Ovary (tissue), 9 donors: Measurements from ENCODE around the gene ZNF566. TPM values are rescaled to one million over a fixed set of nuclear protein-coding genes. Genes with fewer than 3 reads are reported as not detected.
A peak's percentile ranks its signal among the peaks of the same experiment; 100 is the strongest.

Experiments
- DNase-seq, 5 donors: peaks; one replicate each; pipeline ENCODE4 v3.0.0-alpha.2; 2019 to 2020
- H3K27ac ChIP-seq, 2 donors: fragments of 200-600 bp; one replicate each; pipeline versions ENCODE4 v1.5.1 to v1.8.0; 2019 to 2022
- H3K27me3 ChIP-seq: fragments of 200-600 bp; one replicate; pipeline ENCODE4 v1.8.0; 2022
- H3K36me3 ChIP-seq: fragments of 200-600 bp; sonication (generic); one replicate; pipeline ENCODE4 v1.5.1; 2019
- H3K4me1 ChIP-seq: one replicate; pipeline ENCODE4 v1.8.1; 2013; ENCODE audit warnings: mild to moderate bottlenecking, moderate library complexity; ENCODE audit not compliant: insufficient read depth
- H3K4me3 ChIP-seq: fragments of 200-600 bp; sonication (generic); one replicate; pipeline ENCODE4 v1.5.1; 2017
- H3K9me3 ChIP-seq, 2 donors: fragments of 200-600 bp in 1 of 2; sonication (generic) in 1 of 2; one replicate each; pipeline versions ENCODE4 v1.5.1 to v1.8.1; 2013 to 2019; ENCODE audit warnings: mild to moderate bottlenecking in 1 of 2, moderate library complexity in 1 of 2
- CTCF ChIP-seq, 3 donors: fragments of 450-650 bp in 2 of 3; fragments of 200-600 bp in 1 of 3; IDR thresholded peaks; one replicate each; pipeline versions ENCODE4 v1.5.1 to v1.8.0; 2016 to 2022; ENCODE audit warnings: antibody characterized with exemption in 3 of 3, mild to moderate bottlenecking in 1 of 3
- EP300 ChIP-seq: sonication (generic); formaldehyde crosslinking; IDR thresholded peaks from one replicate; pipeline ENCODE4 v1.6.1; 2017; ENCODE audit warnings: antibody characterized with exemption
- POLR2A ChIP-seq: fragments of 450-650 bp; IDR thresholded peaks from one replicate; pipeline ENCODE4 v1.6.1; 2017; ENCODE audit warnings: antibody characterized with exemption, mild to moderate bottlenecking, moderate library complexity
- WGBS, 3 donors: extraction: QIAGEN DNeasy Blood & Tissue Kit in 1 of 3; methylation state at CpG; one replicate each; pipeline versions ENCODE4 v1.1.5 to v1.1.7; 2013 to 2017; 5-methylcytosine and 5-hydroxymethylcytosine counted together
- intact Hi-C, 4 donors: fragments of 100-400 bp; cut with DNase I; formaldehyde crosslinking; loops; one replicate each; pipeline versions ENCODE4 v1.11.0 to v1.15.1; 2022 to 2023
- polyA plus RNA-seq, 2 donors: library from polyadenylated mRNA; stranded (reverse); fragments of 200-250 nt in 1 of 2; fragments of 350-450 nt in 1 of 2; fragmentation: Illumina TruSeq in 1 of 2; extraction: RNeasy Lipid Tissue Mini Kit (QIAGEN cat#74804) in 1 of 2; gene quantifications; one replicate each; pipeline ENCODE4 v1.2.3, GENCODE V29; 2013 to 2014
- total RNA-seq, 7 donors: library from RNA; depleted of rRNA in 2 of 7; stranded (reverse); fragments of >200 nt in 2 of 7; fragmentation: NEBNext Ultra II Directional in 3 of 7; extraction: Animal tissue kit (Norgen Biotek cat#: 25700) in 3 of 7; gene quantifications; one replicate each; pipeline versions ENCODE4 v1.1.0 to v1.2.4, GENCODE V29; 2016 to 2023
- donor health status: DM: no; HTN: no; CAD: no; lungs with moderate emphysema.
- donor health status: DM: no; HTN: no; CAD: no.
- donor health status: Bipolar disorder and iron deficiency.
- donor health status: DM: yes; HTN: yes; CAD: no.
- donor health status: DM: no; HTN: no; CAD: no.
- donor health status: DM: yes; HTN: yes; CAD: no.

Gene ZNF566
- total and polyA plus RNA-seq, 9 donors, result 6.1 to 22.0 (median 15.7) TPM

- TF ChIP-seq CTCF (IDR thresholded peaks at IDR 0.05) (no peak), POLR2A (no peak), EP300 (no peak)
- Histone ChIP-seq H3K27ac (peak overlapping the region; percentile 88 to 89), H3K36me3 (no peaks in the 10 kb centered on the region), H3K4me1 (peaks cover 3% of the 10 kb centered on the region), H3K4me3 (peak overlapping the region; percentile 61), H3K27me3 (no peaks in the 10 kb centered on the region), H3K9me3 (no peaks in the 10 kb centered on the region)
- intact Hi-C loops, result no loop called here
- WGBS, 3 donors, result 2 to 3% (median 2%) methylated on average over 15 of the region's 15 CpGs
- DNase-seq, result peak in 3 of 5 donors; percentile 76 to 81 (median 80)
Measured at GRCh38 chr19:36489920-36490415, 607 bp upstream of the ZNF566 start.

DNA sequence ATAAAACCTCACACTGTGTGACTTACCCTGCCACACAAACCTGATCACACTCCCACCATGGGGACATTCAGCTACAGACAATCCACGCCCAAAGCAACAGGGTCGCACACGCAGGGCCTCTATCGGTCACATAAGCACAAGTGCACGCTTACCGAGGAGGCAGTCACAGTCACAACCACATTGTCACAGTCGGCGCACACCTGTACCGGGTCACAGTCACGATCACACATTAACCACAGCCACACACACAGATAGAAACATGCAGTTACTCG is 579 bp downstream of the ZNF566 start:
- DNase-seq, result no peak
- Histone ChIP-seq H3K27me3 (no peaks in the 10 kb centered on the region), H3K27ac (peak overlapping the region; percentile 88 to 89), H3K9me3 (no peaks in the 10 kb centered on the region), H3K4me1 (peaks cover 3% of the 10 kb centered on the region), H3K36me3 (no peaks in the 10 kb centered on the region), H3K4me3 (peak overlapping the region; percentile 61)
- TF ChIP-seq EP300 (no peak), CTCF (IDR thresholded peaks at IDR 0.05) (no peak), POLR2A (no peak)
- WGBS, 3 donors, result 0 to 2% (median 1%) methylated on average over 11 of the region's 11 CpGs
- intact Hi-C loops, result no loop called here

- Histone ChIP-seq H3K36me3 (no peaks in the 10 kb centered on the region), H3K9me3 (no peaks in the 10 kb centered on the region), H3K4me3 (peak overlapping the region; percentile 61), H3K27ac (no peak overlapping the region), H3K27me3 (no peaks in the 10 kb centered on the region), H3K4me1 (peaks cover 3% of the 10 kb centered on the region)
- WGBS, 3 donors, result 34 to 42% (median 40%) methylated on average over 9 of the region's 9 CpGs
- TF ChIP-seq CTCF (IDR thresholded peaks at IDR 0.05), result no peak
- no peak for TF ChIP-seq POLR2A
- TF ChIP-seq EP300, result no peak
- intact Hi-C loops, result no loop called here
- DNase-seq, result no peak
Measured at GRCh38 chr19:36488118-36488845, 1.1 kb downstream of the ZNF566 start.

- Histone ChIP-seq H3K27ac (no peak overlapping the region), H3K27me3 (no peaks in the 10 kb centered on the region), H3K36me3 (no peaks in the 10 kb centered on the region), H3K9me3 (no peaks in the 10 kb centered on the region), H3K4me1 (peaks cover 3% of the 10 kb centered on the region), H3K4me3 (no peak overlapping the region)
- DNase-seq, result no peak
- 94 to 98% (median 96%) methylated on average over 6 of the region's 6 CpGs for WGBS, 3 donors
- no peak for TF ChIP-seq POLR2A
- no peak for TF ChIP-seq CTCF (IDR thresholded peaks at IDR 0.05)
- TF ChIP-seq EP300, result no peak
- intact Hi-C loops, result no loop called here
Measured at GRCh38 chr19:36483653-36484052, 5.7 kb downstream of the ZNF566 start.
